HG02938 (cell line): ENCODE results near the gene NPC1L1.
"Not testable (repeated sequence)": the region's sequence is repeated elsewhere in the genome, so short reads cannot be mapped to it uniquely, and the experiment has no call there.

Experiments
- ATAC-seq: cut with Tn5 transposase; IDR thresholded peaks from one replicate; pipeline ENCODE4 v1.9.1; 2021; ENCODE audit warnings: mild to moderate bottlenecking, moderate library complexity; ENCODE audit not compliant: unreplicated experiment

The NPC1L1 gene

GRCh38 chr7:44565097-44565794, 24.1 kb upstream of the NPC1L1 start:
- no peak for ATAC-seq

DNA sequence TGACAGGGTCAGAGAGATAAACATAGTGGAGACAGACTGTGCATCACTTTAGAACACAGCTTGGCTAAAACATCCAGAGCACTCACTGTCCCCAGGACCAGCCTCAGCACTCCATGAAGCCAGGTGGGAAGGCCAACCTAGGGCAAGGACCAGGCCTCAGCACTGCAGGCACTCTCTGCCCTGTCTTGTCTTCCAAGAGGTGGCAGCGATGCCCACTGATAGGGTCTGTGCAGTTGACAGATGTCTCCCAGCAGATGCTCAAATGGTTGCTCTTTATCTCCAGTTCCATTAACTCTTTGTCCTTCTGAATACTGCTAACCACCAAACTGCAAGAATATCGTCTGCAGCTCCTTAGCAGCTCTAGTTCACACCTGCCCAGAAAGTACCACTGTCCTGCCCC, 23.5 kb upstream of the NPC1L1 start:
- no peak for ATAC-seq

- ATAC-seq = no peak
Observed at GRCh38 chr7:44563171-44563679, 22.1 kb upstream of the NPC1L1 start.

GRCh38 chr7:44562622-44562962, 21.5 kb upstream of the NPC1L1 start:
- not testable (repeated sequence) for ATAC-seq

DNA sequence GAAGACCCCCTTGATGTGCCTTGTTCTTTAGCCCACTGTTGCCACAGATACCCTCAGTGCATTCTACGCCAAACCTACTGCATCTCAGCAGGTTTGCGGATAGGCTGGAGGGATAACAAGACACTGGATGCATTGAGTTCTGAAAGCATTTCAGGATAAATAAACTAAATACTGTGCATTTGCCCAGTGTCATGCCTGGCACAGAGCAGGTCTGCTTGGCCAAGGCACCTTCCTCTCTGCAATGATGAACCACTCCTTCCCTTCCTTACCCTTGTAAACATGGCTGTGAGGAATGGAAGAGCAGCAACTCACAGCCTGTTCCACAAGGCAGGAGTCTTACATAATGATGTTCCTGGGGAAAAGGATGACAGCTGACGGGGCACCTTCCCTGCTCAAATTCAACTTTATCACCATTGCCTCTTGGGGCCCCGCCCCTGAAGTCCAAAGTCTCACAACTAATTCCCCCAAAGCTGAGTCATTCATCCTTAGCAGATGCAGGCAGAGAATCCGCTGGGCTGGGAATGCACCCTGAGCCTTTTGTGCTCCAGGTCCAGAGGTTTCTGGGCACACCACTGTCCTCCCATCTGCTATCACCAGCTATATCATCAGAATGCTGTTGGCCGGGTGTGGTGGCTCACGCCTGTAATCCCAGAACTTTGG, 21.0 kb upstream of the NPC1L1 start:
- ATAC-seq = no peak

DNA sequence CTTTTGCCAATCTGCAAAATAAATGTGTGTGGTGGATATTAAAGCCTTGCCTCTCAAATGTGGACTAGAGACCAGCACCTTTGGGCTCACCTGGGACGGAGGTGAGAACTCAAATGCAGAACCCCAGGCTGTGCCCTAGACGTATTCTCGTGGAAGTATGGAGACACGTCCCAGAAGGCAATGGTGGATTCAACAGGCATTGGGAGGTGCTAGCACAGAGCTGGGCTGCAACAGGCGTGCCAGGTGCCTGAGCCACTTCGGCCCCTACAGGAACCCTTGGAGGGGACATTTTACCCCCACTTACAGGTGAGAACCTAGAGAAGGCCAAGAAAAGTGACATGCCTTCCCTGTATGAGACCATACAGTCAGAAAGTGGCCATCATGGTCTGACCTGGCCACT, 20.4 kb upstream of the NPC1L1 start:
- no peak for ATAC-seq

GRCh38 chr7:44559485-44559884, 18.4 kb upstream of the NPC1L1 start:
- no peak for ATAC-seq

- ATAC-seq = no peak
Observed at GRCh38 chr7:44557485-44557884, 16.4 kb upstream of the NPC1L1 start.

- ATAC-seq = no peak
Observed at GRCh38 chr7:44555350-44555749, 14.2 kb upstream of the NPC1L1 start.

GRCh38 chr7:44552473-44553005, 11.4 kb upstream of the NPC1L1 start:
- ATAC-seq = not testable (repeated sequence)

DNA sequence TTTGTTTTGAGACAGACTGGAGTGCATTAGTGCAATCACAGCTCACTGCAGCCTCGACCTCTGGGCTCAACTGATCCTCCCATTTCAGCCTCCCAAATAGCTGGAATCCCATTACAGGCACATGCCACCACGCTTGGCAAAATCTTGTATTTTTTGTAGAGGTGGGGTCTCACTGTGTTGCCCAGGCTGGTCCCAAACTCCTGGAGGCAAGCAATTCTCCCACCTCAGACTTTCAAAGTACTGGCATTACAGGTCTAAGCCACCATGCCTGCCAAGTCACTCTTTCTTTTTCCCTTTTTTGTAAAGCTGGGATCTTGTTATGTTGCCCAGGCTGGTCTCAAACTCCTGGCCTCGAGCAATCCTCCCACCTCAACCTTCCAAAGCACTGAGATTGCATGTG, 8.3 kb upstream of the NPC1L1 start:
- ATAC-seq = no peak

DNA sequence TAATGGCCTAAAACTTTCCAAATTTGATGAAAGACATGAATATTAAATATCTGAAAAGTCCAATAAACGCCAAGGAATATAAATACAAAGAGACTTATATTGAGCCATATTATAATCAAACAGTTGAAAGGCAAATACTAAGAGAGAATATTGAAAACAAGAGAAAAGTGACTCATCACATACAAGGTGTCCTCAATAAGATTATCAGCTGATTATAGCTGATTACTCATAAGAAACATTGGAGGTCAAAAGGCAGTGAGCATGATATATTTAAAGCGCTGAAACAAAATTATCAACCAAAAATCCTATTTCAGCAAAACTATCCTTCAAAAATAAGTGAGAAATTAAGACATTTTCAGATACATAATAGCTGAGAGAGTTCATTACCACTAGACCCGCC, 7.8 kb upstream of the NPC1L1 start:
- no peak for ATAC-seq

- ATAC-seq = no peak
Observed at GRCh38 chr7:44547536-44548231, 6.6 kb upstream of the NPC1L1 start.

- no peak for ATAC-seq
Observed at GRCh38 chr7:44541876-44542610, 913 bp upstream of the NPC1L1 start.

- no peak for ATAC-seq
Observed at GRCh38 chr7:44540592-44541027, 520 bp downstream of the NPC1L1 start.

GRCh38 chr7:44539669-44540506, 1.2 kb downstream of the NPC1L1 start:
- no peak for ATAC-seq

DNA sequence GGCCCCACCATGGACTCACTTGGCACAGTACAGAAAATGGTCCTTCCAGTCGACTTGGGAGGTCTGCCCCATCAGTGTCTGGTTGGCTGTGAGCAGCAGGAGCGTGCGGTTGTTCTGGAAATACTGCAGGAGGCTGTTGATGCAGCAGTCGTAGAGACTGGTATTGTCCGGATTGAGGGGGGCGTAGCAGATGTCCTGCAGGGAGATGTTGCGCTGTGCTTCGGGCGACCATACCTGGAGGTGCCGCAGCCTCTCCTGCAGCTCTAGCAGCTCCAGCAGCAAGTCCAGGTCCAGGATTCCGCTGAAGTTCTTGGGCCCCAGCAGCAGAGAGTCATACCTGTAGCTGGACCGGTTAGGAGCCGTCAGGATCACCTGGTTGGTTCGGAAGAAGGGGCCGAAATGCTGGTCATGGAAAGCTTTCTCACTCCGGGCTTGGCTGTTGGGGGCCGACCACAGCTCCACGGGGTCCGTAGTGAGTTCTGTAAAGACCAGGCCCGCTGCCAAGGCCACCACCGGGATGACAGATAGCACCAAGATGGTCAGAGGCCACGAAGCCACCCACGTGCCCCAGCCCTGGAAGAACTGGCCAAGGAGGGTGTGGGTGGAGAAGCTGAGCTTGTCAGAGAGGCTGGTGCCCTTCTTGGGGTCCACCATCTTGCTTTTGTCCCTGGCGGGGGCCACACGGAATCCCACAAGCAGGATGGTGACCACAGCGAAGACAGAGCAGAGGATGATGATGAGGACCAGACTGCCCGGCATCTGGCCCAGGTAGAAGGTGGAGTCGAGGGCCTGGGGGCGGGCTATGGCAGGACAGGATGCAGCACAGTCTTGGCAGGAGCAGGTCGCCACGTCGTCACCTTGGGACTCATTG, 2.1 kb downstream of the NPC1L1 start:
- no peak for ATAC-seq

DNA sequence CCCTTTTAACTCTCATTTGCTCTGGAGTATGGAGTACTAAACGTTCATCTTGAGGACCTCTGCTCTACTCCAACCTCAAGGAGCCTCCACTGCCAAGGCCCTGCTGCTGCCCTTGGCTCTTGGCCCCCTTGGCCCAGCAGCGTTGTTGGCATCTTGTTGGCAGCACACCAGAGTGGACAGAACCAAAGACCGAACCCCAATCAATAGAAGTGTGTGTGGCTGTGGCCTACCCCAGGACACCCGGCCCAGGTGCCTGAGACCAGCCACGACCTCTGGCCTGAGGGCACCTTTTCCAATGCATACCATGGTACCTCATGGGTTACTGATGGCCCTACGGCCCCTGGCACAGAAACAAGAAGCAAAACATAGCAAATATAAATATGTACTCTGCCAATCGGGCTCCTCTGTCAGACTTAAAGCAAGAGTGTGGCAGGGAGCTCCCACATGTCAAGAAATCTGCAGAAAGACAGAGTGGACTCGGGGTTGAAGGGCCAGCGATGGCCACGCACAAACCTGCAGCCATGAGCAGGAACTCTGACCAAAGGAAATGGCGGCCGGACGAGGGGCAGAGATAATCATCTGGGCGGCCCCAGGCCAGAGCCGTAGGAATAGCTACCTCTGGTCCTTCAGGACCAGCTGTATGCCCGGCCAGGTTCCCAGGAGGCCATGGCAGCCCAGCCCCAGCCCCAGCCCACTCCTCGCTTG, 2.9 kb downstream of the NPC1L1 start:
- no peak for ATAC-seq

GRCh38 chr7:44537442-44537841, 3.7 kb downstream of the NPC1L1 start:
- ATAC-seq = no peak
